Renal cortical epithelial cell (primary cell): ENCODE measurements around the gene ZBTB4. TPM values are rescaled to one million over a fixed set of nuclear protein-coding genes. Genes with fewer than 3 reads are reported as not detected.
A peak's percentile ranks its signal among the peaks of the same experiment; 100 is the strongest.

Source experiments
- DNase-seq: peaks from one replicate; pipeline ENCODE4 v3.0.0-alpha.2; 2011; ENCODE audit warnings: low read depth
- total RNA-seq: library from RNA; depleted of rRNA; stranded (reverse); fragments of >200 nt; gene quantifications from 2 replicates; pipeline ENCODE4 v1.2.3, GENCODE V29; 2014

ZBTB4 gene, protein sequence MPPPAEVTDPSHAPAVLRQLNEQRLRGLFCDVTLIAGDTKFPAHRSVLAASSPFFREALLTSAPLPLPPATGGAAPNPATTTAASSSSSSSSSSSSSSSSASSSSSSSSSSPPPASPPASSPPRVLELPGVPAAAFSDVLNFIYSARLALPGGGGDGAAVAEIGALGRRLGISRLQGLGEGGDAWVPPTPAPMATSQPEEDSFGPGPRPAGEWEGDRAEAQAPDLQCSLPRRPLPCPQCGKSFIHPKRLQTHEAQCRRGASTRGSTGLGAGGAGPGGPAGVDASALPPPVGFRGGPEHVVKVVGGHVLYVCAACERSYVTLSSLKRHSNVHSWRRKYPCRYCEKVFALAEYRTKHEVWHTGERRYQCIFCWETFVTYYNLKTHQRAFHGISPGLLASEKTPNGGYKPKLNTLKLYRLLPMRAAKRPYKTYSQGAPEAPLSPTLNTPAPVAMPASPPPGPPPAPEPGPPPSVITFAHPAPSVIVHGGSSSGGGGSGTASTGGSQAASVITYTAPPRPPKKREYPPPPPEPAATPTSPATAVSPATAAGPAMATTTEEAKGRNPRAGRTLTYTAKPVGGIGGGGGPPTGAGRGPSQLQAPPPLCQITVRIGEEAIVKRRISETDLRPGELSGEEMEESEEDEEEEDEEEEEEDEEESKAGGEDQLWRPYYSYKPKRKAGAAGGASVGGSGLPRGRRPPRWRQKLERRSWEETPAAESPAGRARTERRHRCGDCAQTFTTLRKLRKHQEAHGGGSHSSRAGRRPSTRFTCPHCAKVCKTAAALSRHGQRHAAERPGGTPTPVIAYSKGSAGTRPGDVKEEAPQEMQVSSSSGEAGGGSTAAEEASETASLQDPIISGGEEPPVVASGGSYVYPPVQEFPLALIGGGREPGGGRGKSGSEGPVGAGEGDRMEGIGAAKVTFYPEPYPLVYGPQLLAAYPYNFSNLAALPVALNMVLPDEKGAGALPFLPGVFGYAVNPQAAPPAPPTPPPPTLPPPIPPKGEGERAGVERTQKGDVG
- 14.8 and 39.2 TPM in 2 replicates for total RNA-seq

DNA sequence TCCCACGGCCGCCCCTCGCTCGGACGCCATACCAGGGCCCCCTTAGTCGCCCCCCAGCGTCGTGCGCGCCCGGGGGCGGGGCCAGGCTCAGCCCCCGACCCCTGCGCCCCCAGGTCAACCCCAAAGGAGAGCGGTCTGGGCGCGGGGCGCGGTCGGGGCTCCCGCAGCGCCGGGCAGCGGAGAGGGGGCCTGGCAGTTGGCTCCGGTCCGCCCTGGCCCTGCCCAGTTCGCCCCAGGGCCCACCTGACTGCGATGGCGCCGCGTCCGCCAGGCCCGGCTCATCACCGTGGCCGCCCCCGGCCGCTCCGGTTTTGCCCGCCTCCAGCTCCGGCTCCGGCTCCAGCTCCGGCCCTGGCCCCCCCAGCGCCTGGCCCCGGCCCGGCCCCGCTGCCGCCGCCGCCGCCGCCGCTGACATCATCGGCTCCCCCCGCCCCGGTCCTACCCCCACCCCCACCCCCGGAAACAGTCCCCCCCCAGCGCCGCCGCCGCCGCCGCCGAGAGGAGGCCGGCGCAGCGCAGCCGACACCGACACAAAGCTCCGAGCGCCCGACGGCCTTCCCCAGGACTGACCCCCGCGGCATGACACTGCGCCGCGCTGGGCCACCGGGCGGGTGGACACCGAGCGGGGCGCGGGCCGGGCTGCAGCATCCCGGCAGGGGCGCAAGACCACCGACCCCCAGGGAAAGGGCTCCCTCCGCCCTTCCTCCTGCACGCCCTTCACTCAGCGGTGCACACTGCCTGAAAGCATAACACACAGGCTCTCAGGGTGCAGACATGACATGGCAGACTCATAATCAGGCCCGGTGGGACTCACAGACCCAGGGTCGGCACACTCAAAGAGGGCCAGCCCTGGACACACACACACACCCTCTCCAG is at the start of gene ZBTB4:
Gene ZBTB4 (minus strand): TSS at position 419 of the 876 bp plus-strand sequence. CDS start 12,830 bp downstream, outside the sequence.
- DNase-seq = no peak

DNA sequence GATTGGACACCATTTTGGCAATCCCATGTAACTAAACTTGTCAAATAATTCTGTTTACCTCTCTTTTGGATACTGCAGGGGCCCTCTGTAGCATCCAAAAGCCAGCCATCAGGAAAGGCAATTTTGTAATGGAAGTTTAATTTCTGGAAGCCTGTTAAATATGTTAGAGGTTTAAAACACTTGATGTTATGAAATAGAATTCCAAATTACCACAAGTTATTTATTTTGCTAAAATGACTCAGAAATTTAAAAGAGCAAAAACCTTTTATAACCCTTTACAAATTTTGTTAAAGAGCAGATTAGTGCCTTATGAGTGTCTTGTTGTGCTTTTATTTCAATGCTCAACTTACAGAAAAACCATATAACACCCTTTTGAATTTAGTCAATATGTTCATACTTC is 49.4 kb upstream of the ZBTB4 start:
- no peak for DNase-seq

DNA sequence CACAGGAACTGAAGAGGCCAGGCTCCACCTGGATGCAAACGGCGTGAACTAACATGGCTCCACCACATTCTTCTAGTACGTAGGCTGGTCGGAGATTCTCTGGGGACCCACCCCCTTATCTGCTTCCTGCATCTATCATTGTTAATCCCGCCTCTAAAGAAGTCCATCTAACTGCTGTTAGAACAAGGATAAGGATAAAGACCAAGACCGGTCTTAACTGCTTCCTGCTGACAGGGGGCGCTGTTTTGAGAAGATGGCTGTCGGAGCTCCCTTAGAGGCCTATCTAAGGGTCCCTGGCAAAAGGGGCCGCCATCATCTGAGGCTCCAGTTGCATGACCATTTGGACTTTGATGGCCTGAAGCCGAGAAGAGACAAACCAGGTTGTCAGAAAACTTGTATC is 43.6 kb upstream of the ZBTB4 start:
- no peak for DNase-seq

DNA sequence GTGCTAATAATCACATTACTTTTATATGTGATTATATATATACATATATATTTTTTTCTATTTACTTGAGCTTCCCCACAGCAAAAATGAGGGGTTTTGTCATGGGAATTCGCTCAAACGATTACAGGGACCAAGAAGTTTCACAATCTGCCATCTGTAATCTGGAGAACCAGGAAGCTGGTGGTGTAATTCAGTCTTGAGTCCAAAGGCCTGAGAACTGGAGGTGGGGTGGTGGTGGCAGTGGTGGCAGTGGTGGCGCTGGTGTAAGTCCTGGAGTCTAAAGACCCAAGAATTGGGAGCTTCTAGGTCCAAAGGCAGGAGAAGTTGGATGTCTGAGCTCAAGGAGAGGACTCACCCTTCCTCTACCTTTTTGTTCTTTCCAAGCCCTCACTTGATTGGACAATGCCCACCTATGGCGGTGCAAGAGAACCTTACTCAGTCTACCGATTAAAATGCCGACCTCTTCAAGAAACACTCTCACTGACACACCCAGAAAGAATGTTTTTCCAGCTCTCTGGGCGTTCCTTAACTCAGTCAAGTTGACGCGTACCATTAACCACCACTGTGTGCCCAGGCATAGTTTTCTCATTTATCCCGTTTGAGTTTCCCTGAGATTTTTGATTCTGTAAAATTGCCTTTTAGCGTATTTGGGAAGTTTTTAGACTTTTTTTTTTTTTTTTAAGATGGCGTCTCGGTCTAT is 36.6 kb upstream of the ZBTB4 start:
- DNase-seq = peak; percentile 64

DNA sequence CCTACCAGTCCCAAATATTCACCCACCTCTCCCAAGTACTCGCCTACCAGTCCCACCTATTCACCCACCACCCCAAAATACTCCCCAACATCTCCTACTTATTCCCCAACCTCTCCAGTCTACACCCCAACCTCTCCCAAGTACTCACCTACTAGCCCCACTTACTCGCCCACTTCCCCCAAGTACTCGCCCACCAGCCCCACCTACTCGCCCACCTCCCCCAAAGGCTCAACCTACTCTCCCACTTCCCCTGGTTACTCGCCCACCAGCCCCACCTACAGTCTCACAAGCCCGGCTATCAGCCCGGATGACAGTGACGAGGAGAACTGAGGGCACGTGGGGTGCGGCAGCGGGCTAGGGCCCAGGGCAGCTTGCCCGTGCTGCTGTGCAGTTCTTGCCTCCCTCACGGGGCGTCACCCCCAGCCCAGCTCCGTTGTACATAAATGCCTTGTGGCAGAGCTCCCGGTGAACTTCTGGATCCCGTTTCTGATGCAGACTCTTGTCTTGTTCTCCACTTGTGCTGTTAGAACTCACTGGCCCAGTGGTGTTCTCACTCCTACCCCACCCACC is 34.5 kb upstream of the ZBTB4 start:
- DNase-seq = no peak

DNA sequence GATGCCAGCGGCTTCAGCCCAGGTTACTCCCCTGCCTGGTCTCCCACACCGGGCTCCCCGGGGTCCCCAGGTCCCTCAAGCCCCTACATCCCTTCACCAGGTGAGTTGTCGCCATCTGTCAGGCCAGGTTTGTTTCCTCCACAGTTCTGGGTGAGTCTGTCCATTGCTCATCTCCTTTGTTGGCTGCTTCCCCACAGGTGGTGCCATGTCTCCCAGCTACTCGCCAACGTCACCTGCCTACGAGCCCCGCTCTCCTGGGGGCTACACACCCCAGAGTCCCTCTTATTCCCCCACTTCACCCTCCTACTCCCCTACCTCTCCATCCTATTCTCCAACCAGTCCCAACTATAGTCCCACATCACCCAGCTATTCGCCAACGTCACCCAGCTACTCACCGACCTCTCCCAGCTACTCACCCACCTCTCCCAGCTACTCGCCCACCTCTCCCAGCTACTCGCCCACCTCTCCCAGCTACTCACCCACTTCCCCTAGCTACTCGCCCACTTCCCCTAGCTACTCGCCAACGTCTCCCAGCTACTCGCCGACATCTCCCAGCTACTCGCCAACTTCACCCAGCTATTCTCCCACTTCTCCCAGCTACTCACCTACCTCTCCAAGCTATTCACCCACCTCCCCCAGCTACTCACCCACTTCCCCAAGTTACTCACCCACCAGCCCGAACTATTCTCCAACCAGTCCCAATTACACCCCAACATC is 33.6 kb upstream of the ZBTB4 start:
- no peak for DNase-seq

DNA sequence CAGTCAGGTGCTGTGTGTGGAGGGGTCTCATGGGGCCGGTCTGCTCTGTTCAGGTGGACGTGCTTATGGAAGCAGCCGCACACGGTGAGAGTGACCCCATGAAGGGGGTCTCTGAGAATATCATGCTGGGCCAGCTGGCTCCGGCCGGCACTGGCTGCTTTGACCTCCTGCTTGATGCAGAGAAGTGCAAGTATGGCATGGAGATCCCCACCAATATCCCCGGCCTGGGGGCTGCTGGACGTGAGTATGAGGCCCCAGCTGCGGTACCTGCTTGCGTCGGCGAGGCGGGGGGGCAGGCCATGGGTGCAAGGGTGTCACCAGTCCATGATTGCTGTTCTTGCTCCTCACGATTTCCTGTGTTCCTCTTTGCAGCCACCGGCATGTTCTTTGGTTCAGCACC is 32.7 kb upstream of the ZBTB4 start:
- no peak for DNase-seq

DNA sequence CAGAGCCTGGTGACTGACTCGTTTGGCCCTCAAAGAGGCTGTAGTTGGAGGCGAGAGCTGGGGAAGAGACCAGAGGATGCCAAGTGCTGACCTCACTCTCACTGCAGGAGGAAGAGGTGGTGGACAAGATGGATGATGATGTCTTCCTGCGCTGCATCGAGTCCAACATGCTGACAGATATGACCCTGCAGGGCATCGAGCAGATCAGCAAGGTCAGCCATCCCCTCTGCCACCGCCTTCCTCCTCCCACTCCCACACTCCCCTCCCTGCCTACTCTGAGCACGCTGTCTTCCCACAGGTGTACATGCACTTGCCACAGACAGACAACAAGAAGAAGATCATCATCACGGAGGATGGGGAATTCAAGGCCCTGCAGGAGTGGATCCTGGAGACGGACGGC is 31.7 kb upstream of the ZBTB4 start:
- no peak for DNase-seq

DNA sequence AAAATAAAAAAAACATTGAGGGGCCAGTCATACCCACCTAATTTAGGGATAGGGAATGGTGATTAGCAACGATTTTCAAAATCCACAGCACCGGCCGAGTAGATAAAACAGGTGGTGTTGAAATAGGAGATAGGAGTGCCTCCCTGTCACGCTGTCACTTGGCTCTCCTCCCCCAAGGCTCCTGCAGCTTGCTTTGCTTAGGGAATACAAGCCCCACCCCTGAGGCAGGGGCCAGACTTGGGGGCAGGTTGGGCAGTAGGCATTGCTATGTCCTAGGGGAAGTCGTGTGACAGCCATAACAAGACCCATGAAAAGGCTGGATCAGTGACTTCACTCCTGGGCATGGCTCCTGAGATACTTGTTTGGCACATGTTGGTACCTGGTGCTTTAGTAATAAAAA is 30.5 kb upstream of the ZBTB4 start:
- DNase-seq = no peak

DNA sequence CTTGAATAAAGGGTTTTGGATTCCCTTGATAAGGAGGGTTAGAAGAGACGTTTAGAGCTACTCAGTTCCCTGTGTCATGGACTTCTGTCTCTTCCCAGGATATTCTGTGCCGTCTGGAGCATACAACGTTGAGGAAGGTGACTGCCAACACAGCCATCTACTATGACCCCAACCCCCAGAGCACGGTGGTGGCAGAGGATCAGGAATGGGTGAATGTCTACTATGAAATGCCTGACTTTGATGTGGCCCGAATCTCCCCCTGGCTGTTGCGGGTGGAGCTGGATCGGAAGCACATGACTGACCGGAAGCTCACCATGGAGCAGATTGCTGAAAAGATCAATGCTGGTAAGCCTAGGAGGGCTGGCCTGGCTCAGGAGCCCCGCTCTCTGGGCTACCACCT is 29.4 kb upstream of the ZBTB4 start:
- no peak for DNase-seq

DNA sequence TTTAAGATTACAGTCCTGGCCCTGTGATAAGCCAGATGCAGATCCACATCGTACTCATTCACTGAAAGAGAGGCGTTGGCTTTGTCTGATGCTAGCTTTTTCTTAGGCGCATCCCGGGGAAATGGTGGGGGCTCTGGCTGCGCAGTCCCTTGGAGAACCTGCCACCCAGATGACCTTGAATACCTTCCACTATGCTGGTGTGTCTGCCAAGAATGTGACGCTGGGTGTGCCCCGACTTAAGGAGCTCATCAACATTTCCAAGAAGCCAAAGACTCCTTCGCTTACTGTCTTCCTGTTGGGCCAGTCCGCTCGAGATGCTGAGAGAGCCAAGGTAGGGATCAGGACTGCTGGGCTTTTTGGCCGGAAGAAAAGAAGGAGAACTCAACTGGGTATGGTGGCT is 28.7 kb upstream of the ZBTB4 start:
- no peak for DNase-seq

DNA sequence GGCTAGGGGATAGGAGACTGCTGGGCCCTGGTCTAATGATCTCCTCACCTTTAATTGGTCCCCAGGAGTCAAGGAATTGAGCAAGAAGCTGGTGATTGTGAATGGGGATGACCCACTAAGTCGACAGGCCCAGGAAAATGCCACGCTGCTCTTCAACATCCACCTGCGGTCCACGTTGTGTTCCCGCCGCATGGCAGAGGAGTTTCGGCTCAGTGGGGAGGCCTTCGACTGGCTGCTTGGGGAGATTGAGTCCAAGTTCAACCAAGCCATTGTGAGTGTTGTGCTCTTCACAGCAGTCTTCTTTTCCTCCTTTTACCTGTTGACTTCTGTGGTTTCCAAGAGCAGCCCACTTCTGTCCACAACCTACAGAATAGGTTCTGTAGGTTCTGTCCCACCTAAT is 24.1 kb upstream of the ZBTB4 start:
- DNase-seq = no peak

DNA sequence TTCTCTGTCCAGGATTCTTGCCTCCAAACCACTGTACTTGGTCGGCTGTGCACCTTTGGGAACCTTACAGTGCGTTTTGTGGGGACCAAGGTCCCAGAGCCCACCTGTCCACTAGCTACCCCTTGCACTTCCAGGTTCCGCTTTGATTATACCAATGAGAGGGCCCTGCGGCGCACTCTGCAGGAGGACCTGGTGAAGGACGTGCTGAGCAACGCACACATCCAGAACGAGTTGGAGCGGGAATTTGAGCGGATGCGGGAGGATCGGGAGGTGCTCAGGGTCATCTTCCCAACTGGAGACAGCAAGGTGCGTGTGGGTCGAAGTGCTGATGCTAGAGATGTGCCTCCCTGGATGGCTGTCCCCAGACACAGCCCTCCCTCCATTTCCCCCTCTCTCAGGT is 23.6 kb upstream of the ZBTB4 start:
- DNase-seq = no peak

DNA sequence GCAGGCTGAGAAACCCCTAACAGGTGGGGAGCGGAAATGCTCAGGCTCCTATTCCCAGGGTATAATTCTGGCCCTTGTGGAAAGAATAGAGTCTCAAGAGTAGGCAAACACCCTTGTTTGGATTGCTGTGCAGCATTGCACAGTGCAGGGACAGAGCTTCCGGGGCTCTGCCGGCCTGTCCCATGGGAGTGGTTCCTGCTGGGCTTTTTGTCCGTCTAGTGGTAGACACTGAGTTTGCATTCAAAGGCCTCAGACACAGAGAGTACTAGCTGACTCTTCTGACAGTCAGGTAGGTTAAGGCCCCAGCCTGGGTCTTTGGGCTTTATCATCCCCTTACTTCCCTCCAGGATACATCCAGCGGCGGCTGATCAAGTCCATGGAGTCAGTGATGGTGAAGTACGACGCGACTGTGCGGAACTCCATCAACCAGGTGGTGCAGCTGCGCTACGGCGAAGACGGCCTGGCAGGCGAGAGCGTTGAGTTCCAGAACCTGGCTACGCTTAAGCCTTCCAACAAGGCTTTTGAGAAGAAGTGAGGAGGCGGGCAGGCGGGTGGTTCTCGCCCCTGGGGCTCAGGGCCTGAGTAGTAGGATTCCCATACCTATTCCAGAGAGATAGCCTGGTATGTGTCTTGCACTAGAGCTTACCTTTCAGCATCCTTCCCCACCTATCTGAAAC is 22.9 kb upstream of the ZBTB4 start:
- no peak for DNase-seq

DNA sequence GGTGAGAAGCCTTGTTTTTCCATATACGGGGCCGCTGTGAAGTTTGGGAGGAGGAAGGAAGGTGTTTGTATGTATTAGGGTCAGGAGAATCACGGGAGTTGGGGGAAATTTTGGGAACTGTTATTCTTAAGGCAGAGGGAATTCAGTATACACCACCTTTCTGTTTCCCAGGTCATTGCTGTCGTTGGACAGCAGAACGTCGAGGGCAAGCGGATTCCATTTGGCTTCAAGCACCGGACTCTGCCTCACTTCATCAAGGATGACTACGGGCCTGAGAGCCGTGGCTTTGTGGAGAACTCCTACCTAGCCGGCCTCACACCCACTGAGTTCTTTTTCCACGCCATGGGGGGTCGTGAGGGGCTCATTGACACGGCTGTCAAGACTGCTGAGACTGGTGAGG is 22.3 kb upstream of the ZBTB4 start:
- DNase-seq = no peak

DNA sequence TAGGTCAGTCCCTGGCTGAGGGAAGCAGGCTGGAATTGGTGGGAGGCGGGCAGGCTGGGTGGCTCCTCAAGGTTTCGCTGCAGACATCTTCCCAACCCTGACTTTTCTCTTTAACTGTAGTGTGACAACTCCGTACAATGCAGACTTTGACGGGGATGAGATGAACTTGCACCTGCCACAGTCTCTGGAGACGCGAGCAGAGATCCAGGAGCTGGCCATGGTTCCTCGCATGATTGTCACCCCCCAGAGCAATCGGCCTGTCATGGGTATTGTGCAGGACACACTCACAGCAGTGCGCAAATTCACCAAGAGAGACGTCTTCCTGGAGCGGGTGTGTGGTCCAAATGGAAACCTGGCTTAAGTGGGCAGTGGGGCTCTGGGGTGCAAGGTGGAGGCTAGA is 19.7 kb upstream of the ZBTB4 start:
- no peak for DNase-seq

DNA sequence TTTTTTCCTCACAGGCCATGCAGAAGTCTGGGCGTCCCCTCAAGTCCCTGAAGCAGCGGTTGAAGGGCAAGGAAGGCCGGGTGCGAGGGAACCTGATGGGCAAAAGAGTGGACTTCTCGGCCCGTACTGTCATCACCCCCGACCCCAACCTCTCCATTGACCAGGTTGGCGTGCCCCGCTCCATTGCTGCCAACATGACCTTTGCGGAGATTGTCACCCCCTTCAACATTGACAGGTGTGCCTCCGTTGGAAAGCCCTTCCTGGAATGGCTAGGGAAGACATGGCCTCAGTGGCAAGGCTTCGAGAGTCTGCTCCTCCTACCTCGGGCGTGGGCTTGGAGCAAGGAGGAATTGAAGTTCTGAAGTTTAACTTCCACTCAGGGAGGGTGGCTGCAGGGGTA is 18.2 kb upstream of the ZBTB4 start:
- no peak for DNase-seq

DNA sequence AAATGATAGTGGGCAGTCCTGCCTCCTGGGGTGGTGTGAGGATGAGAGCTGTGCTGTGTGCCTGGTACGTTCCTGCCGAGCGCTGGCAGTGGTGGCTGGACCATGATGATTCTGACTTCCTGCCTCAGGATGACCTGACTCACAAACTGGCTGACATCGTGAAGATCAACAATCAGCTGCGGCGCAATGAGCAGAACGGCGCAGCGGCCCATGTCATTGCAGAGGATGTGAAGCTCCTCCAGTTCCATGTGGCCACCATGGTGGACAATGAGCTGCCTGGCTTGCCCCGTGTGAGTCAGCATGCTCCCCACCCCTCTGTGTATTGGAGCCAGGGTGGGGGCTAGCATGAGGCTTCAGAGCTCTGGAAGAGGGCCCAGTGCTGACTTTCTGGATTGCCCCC is 17.8 kb upstream of the ZBTB4 start:
- DNase-seq = no peak

DNA sequence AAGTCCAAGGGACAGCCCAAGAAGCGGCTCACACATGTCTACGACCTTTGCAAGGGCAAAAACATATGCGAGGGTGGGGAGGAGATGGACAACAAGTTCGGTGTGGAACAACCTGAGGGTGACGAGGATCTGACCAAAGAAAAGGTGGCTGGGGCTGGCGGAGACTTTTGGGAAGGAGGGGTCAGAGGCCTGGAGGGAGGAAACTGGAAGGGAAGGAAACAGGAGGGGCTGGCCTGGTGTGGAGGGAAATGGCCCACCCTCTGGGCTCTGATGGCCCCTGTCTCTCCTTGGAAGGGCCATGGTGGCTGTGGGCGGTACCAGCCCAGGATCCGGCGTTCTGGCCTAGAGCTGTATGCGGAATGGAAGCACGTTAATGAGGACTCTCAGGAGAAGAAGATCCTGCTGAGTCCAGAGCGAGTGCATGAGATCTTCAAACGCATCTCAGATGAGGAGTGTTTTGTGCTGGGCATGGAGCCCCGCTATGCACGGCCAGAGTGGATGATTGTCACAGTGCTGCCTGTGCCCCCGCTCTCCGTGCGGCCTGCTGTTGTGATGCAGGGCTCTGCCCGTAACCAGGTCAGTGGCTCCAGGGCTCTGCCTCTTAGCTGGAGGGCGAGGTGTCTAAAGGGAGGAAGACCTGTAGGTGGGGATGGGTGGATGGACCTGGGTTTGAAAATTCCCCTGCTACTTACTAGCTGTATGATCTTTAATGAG is 17.2 kb upstream of the ZBTB4 start:
- no peak for DNase-seq
